Adipose tissue (tissue), 3 donors: ENCODE measurements around the gene FAM114A1. TPM values are rescaled to one million over a fixed set of nuclear protein-coding genes. Genes with fewer than 3 reads are reported as not detected.
"Not testable (repeated sequence)": the region's sequence is repeated elsewhere in the genome, so short reads cannot be mapped to it uniquely, and the experiment has no call there.

ENCODE experiments used
- H3K27ac ChIP-seq: one replicate; pipeline ENCODE4 v1.5.1; 2013; ENCODE audit warnings: low read depth, low read length
- WGBS, 3 donors: extraction: QIAGEN DNeasy Blood & Tissue Kit; methylation state at CpG; one replicate each; pipeline ENCODE4 v1.1.7; 2013; 5-methylcytosine and 5-hydroxymethylcytosine counted together
- polyA plus RNA-seq, 3 donors: library from polyadenylated mRNA; stranded (reverse); fragments of 200-250 nt; gene quantifications; one replicate each; pipeline ENCODE4 v1.2.3, GENCODE V29; 2013
- donor health status: healthy with polysubstance abuse.
- donor health status: Bipolar disorder and iron deficiency.
- donor health status: healthy.

FAM114A1 gene
- polyA plus RNA-seq, 3 donors, result 11.0 to 50.7 (median 20.6) TPM

DNA sequence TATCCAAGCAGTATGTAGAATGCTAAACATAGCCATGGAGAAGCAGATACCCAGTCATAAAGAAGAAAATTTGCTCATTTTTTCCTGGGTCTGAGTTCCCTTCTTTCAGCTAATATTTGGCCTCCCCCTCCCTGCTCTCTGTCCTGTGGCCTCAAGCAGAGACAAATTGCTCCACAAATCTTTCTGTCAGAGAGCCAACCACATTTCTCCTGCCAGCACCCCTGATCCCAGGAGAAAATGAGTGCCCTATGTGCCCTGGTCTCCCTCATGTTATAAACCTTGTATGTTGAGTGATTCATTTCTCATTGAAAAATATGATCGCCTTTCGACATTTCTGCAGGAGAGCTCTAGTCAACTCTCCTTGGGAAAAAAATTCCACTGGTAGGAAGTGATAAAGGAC is 82.6 kb downstream of the FAM114A1 start:
- WGBS, 3 donors, result 79 to 85% (median 81%) methylated on average over 2 of the region's 2 CpGs
- H3K27ac ChIP-seq, result no peak overlapping the region

DNA sequence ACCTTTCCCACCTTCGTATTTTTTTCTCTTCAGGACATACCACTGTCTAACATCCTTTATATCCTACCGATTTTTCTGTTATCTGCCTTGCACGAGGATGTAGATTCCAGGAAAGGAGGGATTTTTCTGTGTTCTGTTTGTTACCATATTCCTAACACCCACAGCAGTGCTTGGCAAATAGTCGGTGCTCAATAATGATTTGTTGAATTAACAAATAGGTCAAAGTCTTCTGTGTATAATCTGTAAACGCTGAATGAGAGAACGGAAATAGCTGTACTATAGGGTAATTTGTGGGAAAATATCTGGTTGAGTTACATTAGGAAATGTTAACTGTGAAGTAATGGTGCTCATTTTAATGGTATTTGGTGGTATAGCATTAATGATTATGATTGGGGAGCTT is 83.1 kb downstream of the FAM114A1 start:
- 36 to 67% (median 63%) methylated on average over 6 of the region's 6 CpGs for WGBS, 3 donors
- no peak overlapping the region for H3K27ac ChIP-seq

DNA sequence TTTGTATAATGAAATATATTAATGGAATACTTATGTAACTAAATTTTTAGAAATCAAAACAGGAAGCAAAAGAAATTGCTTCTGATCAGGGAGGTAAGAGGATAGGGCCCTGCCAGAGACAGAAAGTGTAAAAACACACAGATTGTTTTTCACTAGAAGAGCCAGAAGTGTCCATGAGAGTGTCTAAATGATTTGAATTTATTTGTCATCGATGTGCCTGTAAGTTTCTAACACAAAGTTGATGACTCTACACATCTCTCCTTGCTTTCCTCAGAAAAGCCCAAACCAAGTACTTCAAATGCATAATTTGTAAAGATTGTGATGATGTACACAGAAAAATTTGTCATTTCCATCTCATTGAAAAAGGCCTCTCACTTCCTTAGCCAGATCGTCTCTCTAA is 84.0 kb downstream of the FAM114A1 start:
- no peak overlapping the region for H3K27ac ChIP-seq

DNA sequence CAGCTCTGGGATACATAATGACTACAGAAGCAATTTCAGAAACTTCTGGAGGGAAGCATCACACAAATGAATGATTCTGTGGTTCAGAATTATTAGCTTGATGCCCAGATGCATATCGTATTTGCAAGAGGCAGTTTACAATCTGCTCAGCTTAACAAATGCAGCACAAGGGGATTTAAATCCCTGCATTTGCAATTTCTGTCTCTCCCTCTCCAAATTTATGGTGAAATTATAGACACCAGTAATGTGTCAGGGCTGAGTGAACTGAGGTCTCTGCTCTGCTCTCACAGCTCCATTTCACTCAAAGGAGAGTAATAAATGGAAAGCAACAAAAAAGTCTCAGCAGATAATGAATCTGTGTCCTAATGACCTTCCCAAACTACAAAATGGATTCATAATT is 84.4 kb downstream of the FAM114A1 start:
- H3K27ac ChIP-seq, result no peak overlapping the region
- WGBS, 3 donors, result 0 to 77% (median 41%) methylated on average over 1 of the region's 1 CpG

More for the DNA sequence above, 84.0 kb downstream of the FAM114A1 start:
- 63 to 76% (median 70%) methylated on average over 2 of the region's 2 CpGs for whole genome bisulfite sequencing, 3 donors

DNA sequence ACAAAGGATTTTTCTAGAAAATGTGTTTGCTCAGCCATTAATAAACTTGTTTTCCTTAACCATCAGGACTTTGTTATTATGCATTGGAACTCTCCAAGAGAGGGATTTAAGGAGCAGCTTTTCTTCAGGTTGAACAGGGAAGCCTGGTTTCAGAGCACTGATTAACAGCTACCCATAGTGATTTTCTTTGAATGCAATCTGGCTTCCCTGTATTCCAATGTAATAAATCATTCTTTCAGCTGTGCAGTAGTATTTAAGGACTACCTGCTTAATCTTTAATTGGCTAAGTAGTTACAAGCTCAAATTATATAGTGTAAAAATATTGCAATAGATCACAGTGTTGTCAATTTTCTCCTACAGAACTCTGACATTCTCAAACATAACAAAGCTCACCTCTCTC is 87.1 kb downstream of the FAM114A1 start:
- H3K27ac ChIP-seq, result no peak overlapping the region

DNA sequence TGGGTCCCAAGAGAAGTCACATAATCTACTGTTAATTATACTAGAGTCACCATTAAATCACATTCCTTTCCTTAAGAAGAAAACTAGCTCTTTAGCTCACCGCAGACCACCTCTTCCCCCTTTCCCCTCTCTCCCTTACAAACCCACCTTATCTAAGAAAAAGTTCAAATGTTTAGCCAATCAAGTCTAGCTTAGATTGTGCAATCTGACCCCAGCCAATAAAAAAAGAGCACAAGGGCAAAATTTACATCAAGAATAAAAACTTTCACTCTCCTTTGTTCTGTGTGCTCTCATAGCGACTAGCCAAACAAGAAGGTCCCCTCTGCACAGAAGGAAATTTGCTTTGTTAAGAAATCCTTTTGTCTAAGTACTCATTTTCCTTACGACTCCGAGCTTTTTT is 88.4 kb downstream of the FAM114A1 start:
- WGBS, 3 donors, result 86 to 95% (median 87%) methylated on average over 4 of the region's 4 CpGs
- H3K27ac ChIP-seq, result no peak overlapping the region

DNA sequence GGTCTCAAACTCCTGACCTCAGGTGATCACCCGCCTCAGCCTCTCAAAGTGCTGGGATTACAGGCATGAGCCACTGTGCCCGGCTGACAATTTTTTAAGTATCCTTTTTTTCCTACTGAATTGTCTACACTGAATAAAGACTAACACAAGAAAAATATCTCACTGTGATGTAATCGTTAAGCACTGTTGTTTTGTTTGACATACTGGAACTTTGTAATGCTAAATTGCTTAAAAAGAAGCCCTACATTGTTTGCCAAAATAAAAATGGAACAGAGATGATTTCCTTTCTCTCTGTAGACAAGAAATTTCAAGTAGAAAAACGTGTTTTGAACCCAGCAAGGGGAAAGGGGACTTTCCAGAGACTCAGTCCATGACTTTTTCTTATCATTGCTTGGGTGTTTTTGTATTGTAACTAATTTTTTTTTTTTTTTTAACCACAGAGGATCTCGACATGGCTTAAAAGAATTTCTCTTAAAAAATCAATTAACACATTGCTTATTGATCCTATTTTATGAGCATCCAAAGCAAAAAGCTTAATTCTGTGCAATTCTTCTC is 89.7 kb downstream of the FAM114A1 start:
- H3K27ac ChIP-seq, result no peak overlapping the region
- 45 to 54% (median 49%) methylated on average over 5 of the region's 5 CpGs for WGBS, 3 donors

DNA sequence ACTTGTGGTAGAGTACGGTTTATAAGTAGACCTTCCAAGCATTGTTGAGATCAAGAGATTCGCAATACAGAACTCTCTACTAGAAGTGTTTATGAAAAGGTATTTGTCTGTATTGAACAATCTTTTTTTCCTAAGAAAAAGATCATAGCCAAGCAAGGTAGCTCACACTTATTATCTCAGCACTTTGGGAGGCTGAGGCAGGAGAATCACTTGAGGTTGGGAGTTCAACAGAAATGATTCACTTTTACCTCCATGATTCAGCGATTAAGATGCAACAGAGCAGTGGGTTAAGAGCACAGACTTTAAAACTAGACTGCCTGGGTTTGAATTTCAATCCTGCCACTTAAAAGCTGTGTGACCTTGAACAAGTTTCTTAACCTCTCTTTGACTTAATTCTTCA is 90.3 kb downstream of the FAM114A1 start:
- no peak overlapping the region for H3K27ac ChIP-seq
- WGBS, 3 donors, result 96% methylated on average over 3 of the region's 3 CpGs

DNA sequence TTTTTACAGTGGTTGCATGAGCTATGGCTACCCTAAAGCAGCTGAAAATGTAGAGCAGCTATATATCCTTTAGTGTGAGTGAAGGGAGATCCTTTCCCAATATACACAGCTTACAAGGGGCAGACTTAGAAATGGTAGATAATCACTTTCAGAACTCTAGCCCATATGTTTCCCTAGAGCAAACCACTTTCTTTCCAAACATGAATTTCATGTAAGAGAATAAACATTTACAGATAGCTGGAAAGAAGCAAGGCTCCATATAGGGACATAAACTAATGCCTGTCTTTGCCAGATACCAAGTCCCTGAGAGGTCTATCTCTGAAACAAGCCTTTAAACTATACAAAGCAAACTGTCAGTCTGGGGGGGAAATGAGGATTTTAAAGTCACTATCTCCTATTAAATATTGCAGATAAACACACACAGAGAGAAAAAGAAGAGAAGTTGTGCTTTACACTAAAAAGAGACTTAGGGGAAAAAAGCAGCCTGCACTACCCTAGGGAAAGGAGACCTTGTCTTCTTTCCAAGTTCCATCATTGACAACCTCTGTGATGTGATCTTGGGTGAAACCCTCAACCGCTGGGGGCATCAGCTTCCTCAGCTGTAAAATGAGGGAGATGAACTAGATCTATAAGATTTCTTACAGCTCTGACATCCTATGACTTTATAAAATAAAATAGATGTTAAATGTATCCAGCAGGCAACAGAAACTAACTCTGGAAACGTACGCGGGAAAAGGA is 91.0 kb downstream of the FAM114A1 start:
- WGBS, 3 donors, result 83 to 93% (median 83%) methylated on average over 4 of the region's 4 CpGs
- H3K27ac ChIP-seq, result no peak overlapping the region

DNA sequence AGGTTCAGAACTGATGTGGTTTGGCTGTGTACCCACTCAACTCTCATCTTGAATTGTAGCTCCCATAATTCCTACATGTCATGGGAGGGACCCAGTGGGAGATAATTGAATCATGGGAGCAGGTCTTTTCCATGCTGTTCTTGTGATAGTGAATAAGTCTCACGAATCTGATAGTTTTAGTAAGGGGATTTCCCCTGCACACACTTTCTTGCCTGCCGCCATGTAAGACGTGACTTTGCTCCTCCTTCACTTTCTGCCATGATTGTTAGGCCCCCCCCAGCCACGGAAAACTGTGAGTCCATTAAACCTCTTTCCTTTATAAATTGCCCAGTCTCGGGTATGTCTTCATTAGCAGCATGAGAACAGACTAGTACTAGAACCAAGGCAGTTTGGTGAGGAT is 91.6 kb downstream of the FAM114A1 start:
- not testable (repeated sequence) for H3K27ac ChIP-seq
- WGBS, 3 donors, result 87 to 95% (median 91%) methylated on average over 5 of the region's 5 CpGs

DNA sequence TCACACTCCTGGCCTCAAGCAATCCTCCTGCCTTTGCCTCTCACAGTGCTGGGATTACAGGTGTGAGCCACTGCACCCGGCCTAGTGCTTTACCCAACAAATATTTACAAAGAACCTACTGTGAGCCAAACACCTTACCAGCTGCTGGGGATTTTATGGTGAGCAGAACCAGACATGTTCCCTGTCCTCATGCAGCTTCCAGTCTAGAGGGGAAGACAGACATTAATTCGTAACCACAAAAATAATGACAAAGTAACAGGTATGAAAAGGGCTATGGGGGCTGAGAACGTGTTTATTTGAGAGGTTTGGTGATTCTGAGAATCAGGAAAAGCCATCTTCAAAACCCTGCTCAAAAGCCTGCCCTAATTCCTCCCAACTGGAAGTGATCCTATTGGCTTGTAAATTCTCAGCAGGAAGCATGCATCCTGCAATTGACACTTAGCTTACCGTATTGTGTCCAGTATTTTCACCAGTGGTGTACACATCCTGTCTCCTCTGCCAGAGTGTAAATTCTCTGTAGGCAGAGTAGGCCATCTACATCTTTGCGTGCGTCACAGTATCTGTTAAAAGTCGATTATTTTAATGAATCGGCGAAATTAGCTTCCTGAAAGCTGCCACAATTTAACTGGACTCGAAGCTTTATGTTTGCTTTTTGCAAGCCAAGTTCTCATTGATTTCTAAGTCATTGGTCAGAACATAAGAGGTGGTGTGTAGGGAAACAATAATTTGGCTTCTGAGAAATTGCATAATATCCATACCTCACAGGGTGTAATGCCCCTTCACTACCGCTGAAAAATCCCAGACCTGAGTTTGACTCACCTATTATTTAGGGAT is 97.6 kb downstream of the FAM114A1 start:
- no peak overlapping the region for H3K27ac ChIP-seq
- 72 to 90% (median 84%) methylated on average over 11 of the region's 11 CpGs for WGBS, 3 donors

DNA sequence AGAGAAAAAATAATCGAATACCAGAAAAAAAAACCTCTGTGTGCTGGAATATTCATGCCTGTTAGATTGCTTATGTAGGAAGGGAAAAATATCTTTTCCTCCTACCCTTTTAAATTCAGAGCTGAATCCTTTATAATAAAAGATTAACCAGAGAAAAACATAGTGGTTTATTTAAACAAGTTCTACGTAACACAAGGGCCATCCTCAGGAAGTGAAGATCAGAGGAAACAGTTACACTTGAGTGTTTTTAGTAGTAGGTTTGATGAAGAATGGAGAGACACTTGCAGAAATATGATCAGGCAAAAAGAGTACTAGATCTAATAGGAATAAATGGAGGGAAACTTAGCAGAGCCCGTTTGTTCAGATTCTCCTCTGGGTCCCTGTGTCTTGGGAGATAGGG is 98.3 kb downstream of the FAM114A1 start:
- WGBS, 3 donors, result 75 to 90% (median 80%) methylated on average over 3 of the region's 3 CpGs

DNA sequence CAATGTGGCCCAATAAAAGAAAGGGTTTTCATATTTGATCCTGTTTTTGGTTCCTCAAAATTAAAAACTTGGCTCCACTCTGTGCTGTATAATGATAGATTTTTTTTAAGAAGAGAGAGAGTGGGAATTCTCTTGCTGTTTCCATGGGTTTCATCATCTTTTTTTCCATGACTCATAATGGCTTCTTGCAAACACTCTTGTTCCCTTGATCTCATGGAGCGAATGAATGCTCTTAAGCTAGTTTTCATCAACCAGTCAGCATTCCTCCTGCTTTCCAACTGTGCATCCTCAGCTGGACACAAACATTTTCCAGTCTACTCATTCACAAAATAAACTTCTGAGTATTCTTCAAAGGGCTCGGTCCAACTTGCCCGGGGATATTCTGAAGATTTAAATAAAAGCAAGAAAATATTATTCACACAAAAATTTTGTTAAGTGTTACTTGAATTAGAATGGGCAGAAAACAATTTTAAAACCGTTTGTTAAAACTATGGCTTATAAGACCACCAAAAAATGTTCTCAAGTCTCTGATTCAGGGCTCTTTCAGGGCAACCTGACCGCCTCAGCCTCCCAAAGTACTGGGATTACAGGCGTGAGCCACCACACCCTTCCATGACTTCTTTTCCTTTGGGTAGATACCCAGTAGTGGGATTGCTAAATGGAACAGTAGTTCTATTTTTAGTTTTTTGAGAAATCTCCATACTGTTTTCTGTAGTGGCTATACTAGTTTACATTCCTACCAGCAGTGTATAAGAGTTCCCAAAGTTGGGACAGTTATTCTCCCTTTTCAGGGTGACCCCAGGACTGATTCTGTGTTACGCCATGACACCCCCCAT is 99.9 kb downstream of the FAM114A1 start:
- 81 to 89% (median 83%) methylated on average over 7 of the region's 7 CpGs for WGBS, 3 donors
- no peak overlapping the region for H3K27ac ChIP-seq

More for the DNA sequence above, 98.3 kb downstream of the FAM114A1 start:
- no peak overlapping the region for H3K27ac ChIP-seq

DNA sequence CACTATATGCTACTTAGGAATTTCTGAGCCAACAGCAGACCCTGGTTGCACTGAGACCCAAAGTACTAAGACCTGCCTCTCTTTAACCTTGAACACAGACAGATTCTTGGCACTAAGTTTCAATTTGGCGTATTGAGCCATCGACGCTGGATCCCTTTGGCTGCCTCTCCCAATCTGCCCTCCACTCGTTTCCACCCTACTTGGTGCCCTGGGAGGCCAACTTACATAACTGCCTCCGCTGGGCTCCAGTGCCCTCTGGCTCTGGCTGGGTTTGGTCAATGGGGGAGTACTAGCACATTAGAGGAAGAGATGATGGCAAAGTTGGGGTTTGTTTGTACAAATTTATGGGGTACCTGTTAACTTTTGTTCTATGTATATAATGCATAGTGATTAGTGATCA is 101.1 kb downstream of the FAM114A1 start:
- 39 to 89% (median 88%) methylated on average over 5 of the region's 5 CpGs for WGBS, 3 donors
- no peak overlapping the region for H3K27ac ChIP-seq

DNA sequence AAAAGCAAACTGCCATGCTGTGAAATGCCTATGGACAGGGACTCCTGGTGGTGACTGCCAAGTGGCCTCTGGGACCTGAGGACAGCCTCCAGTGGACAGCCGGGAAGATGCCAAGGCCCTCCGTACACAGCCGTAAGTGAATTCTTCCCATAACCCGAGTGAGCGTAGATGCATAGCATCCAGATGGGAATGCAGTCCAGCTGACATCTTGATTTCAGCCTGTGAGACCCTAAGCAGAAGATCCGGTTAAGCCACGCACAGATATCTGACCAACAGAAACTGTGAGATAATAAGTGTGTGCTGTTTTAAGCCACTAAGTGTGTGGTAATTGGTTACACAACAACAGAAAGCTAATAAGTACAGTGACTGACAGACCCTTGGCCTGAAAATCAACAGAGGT is 108.7 kb downstream of the FAM114A1 start:
- WGBS, 3 donors, result 82 to 95% (median 89%) methylated on average over 7 of the region's 7 CpGs
- H3K27ac ChIP-seq, result no peak overlapping the region

DNA sequence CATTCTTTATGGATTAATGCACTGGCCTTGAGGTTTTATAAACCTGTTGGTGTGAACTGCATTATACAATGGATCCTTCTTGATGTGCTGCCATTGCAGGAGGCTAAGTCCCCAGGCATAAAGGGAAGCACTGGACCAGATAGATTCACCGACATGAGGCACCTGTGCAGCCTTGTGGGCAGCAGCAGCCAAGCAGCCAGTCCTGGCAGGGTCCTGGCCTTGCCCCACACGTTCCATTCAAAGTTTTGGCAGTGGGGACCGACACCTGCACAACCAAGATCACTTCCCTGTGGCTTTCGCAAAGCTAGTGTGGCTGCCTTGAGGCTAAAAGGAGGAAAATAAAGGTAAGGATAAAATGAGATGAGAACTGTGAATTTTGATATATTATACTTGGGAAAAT is 111.5 kb downstream of the FAM114A1 start:
- 72 to 89% (median 86%) methylated on average over 4 of the region's 4 CpGs for WGBS, 3 donors
- no peak overlapping the region for H3K27ac ChIP-seq

DNA sequence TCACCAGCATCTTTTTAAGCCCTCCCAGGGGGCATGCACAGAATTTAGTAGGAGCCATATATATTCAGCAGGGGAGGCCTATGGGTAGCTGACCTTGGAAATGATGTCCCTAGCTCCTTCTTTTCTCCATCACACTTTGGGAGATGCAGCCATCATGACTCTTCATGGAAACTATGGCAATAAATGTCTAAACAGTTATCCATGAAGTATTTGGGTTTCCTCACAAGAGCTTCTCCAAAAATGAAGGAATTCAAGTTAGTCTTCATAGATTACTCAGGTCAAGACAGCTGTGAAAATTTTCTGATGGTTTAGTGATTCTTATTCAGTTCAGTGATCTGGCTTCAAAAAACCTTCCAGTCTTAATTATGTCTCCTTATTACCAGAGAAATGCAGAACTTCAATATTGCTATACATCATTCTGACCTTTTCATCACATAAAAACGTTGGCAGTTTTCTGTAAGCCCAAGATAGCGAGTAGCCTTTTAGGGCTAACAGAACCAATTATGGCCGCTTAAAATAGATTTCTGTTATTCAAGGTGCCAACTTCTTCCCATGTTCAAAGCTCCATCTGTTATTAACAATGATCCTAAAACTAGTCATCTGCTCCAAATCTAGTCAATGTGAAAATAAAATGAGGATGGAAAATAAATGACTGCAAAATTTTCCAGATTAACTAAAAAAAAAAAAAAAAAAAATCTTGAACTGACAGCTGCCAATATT is 112.1 kb downstream of the FAM114A1 start:
- 80 to 88% (median 83%) methylated on average over 3 of the region's 3 CpGs for WGBS, 3 donors
- no peak overlapping the region for H3K27ac ChIP-seq
